Mucosa of rectum (tissue), 2 donors: ENCODE data around the gene COL12A1.

ENCODE experiments used
- H3K27ac ChIP-seq, 2 donors: one replicate each; pipeline ENCODE4 v1.7.0; 2013; ENCODE audit warnings: inconsistent platforms in 2 of 2, low read depth in 2 of 2, low read length in 2 of 2
- H3K27me3 ChIP-seq, 2 donors: one replicate each; pipeline ENCODE4 v1.7.0; 2013; ENCODE audit warnings: low read length in 2 of 2; ENCODE audit not compliant: control insufficient read depth in 2 of 2, insufficient read depth in 2 of 2
- H3K36me3 ChIP-seq, 2 donors: one replicate each; pipeline ENCODE4 v1.7.0; 2013; ENCODE audit warnings: low read length in 2 of 2; ENCODE audit not compliant: control insufficient read depth in 2 of 2, insufficient read depth in 2 of 2
- H3K4me1 ChIP-seq, 2 donors: one replicate each; pipeline ENCODE4 v1.7.0; 2013; ENCODE audit warnings: low read length in 2 of 2, mild to moderate bottlenecking in 1 of 2; ENCODE audit not compliant: control insufficient read depth in 2 of 2, insufficient read depth in 2 of 2
- H3K4me3 ChIP-seq, 2 donors: one replicate each; pipeline ENCODE4 v1.7.0; 2013; ENCODE audit warnings: low read length in 2 of 2
- H3K9ac ChIP-seq, 2 donors: one replicate each; pipeline ENCODE4 v1.7.0; 2013; ENCODE audit warnings: low read length in 2 of 2, low read depth in 1 of 2, mild to moderate bottlenecking in 1 of 2
- H3K9me3 ChIP-seq, 2 donors: one replicate each; pipeline ENCODE4 v1.7.0; 2013; ENCODE audit warnings: low read length in 2 of 2; ENCODE audit not compliant: control insufficient read depth in 2 of 2
- donor health status: healthy.
- donor health status: Normal muscosa, but diverticular disease.

The COL12A1 gene

DNA sequence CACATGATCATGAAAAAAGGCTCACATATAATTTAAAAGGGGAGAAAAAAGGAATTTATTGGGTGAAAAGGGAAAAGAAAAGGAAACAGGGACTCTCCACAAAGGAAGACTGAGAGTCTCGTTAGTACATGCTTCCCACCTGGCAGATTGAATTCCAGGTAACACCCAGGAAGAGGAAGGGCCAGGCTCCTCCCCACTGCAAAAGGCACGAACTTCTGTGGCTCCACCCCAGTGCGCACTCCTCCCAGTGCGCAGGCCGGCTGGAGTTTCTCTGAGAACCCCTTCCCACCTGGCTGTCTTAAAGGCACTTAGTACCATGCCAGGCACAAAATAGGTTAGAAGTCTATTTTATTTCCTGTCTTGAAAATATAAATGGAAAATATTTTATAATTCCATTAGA is 129.8 kb downstream of the COL12A1 start:
- Histone ChIP-seq H3K9ac (no peak overlapping the region), H3K36me3 (no peaks in the 10 kb centered on the region), H3K27me3 (no peaks in the 10 kb centered on the region), H3K4me3 (no peak overlapping the region), H3K9me3 (no peaks in the 10 kb centered on the region), H3K4me1 (no peaks in the 10 kb centered on the region), H3K27ac (no peak overlapping the region)

DNA sequence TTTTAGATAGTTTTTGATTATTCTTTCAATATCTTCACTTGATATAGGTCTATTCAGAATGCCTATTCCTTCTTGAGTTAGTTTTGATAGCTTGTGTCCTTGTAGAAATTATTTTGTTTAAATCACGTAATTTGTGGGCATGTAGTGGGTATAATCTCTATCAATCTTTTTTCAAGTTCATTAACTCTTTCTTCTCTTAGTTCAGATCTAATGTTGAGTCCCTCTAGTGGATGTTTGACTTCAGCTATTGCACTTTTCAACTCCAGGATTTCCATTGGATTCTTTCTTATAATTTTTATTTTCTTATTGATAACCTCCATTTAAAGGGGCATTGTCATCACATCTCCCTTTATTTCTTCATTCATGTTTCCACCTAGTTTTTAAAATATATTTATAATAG is 135.6 kb downstream of the COL12A1 start:
- no peak overlapping the region for H3K27ac ChIP-seq
- no peaks in the 10 kb centered on the region for H3K9me3 ChIP-seq
- H3K27me3 ChIP-seq: no peaks in the 10 kb centered on the region
- H3K4me3 ChIP-seq: no peak overlapping the region
- no peak overlapping the region for H3K9ac ChIP-seq
- no peaks in the 10 kb centered on the region for H3K4me1 ChIP-seq
- H3K36me3 ChIP-seq: no peaks in the 10 kb centered on the region

DNA sequence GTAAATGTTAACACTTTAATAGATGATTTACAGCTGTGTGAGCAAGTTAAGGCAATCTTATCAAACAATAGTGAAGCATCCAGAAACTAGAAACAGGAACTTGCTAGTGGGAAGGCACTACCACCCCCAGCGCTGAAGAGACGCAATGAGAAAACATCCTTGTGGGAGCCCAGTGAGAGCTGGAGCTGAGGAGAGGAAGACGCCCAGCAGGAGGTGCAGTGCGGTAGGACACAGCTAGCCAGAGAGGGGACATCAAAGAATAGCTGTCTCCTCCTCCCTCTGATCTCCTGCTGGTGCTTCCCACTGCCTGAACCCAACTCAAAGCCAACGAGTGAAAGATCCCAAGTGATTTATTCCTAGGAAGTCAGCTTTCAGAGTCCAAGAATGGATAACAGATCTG is 140.3 kb downstream of the COL12A1 start:
- Histone ChIP-seq H3K9me3 (no peaks in the 10 kb centered on the region), H3K9ac (no peak overlapping the region), H3K4me1 (no peaks in the 10 kb centered on the region), H3K27ac (no peak overlapping the region), H3K27me3 (no peaks in the 10 kb centered on the region), H3K4me3 (no peak overlapping the region), H3K36me3 (no peaks in the 10 kb centered on the region)

GRCh38 chr6:75052491-75052890 is 153.4 kb downstream of the COL12A1 start:
- H3K27me3 ChIP-seq: no peaks in the 10 kb centered on the region
- H3K9ac ChIP-seq: no peak overlapping the region
- no peaks in the 10 kb centered on the region for H3K36me3 ChIP-seq
- H3K4me1 ChIP-seq: no peaks in the 10 kb centered on the region
- H3K4me3 ChIP-seq: no peak overlapping the region
- no peak overlapping the region for H3K27ac ChIP-seq
- no peaks in the 10 kb centered on the region for H3K9me3 ChIP-seq

- Histone ChIP-seq H3K9ac (no peak overlapping the region), H3K9me3 (no peaks in the 10 kb centered on the region), H3K4me3 (no peak overlapping the region), H3K4me1 (no peaks in the 10 kb centered on the region), H3K27ac (no peak overlapping the region), H3K36me3 (no peaks in the 10 kb centered on the region), H3K27me3 (no peaks in the 10 kb centered on the region)
These were observed 156.5 kb downstream of the COL12A1 start for GRCh38 chr6:75049308-75049707.

GRCh38 chr6:75044846-75045245 is 161.0 kb downstream of the COL12A1 start:
- Histone ChIP-seq H3K27ac (no peak overlapping the region), H3K27me3 (no peaks in the 10 kb centered on the region), H3K4me3 (no peak overlapping the region), H3K9me3 (no peaks in the 10 kb centered on the region), H3K9ac (no peak overlapping the region), H3K36me3 (no peaks in the 10 kb centered on the region), H3K4me1 (no peaks in the 10 kb centered on the region)

GRCh38 chr6:75041381-75041780 is 164.5 kb downstream of the COL12A1 start:
- no peak overlapping the region for H3K4me3 ChIP-seq
- H3K9ac ChIP-seq: no peak overlapping the region
- no peaks in the 10 kb centered on the region for H3K9me3 ChIP-seq
- no peaks in the 10 kb centered on the region for H3K36me3 ChIP-seq
- no peaks in the 10 kb centered on the region for H3K27me3 ChIP-seq
- H3K27ac ChIP-seq: no peak overlapping the region
- H3K4me1 ChIP-seq: no peaks in the 10 kb centered on the region
